Measurements from ENCODE around the gene BCAS3. TPM values are rescaled to one million over a fixed set of nuclear protein-coding genes. Genes with fewer than 3 reads are reported as not detected.

BCAS3 gene
- total RNA-seq, 4 donors from 2014 or later, result 20.7 to 76.3 (median 39.8) TPM

DNA sequence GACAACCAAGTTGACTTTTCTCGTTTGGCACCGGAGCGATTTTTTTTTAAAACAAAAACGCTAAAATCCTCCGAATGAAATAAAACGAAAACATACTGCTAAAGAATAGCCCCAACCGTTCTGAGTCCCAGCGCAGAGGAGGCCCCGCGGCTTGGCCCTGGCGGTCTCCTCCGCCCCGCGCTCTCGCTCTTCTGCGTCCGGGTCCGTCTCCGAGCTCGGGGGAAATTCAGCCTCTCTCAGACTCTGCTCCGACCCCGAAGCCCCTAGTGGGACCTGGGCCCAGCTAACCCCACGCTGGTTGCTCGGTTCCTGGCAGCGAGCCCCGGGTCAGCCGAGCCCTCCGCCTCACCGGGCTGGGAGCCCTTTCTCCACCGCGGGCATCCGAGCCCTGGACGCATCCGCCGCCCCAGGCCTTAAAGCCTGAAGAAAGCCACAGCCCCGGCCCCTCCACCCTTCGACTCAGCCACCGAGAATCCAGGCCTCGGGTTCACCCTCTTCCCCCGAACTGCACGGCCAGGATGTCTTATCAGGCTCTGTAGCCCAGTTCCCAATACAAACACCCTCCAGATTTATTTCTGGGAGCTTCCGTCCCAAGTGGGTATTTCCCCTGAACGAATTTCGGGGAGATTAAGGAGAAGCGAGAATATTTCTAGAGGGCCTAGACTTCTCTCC is 723.2 kb downstream of the BCAS3 start:
- no peak for DNase-seq
- no peak for TF ChIP-seq POLR2A (IDR thresholded peaks at IDR 0.05)
- TF ChIP-seq, protein P1, sequence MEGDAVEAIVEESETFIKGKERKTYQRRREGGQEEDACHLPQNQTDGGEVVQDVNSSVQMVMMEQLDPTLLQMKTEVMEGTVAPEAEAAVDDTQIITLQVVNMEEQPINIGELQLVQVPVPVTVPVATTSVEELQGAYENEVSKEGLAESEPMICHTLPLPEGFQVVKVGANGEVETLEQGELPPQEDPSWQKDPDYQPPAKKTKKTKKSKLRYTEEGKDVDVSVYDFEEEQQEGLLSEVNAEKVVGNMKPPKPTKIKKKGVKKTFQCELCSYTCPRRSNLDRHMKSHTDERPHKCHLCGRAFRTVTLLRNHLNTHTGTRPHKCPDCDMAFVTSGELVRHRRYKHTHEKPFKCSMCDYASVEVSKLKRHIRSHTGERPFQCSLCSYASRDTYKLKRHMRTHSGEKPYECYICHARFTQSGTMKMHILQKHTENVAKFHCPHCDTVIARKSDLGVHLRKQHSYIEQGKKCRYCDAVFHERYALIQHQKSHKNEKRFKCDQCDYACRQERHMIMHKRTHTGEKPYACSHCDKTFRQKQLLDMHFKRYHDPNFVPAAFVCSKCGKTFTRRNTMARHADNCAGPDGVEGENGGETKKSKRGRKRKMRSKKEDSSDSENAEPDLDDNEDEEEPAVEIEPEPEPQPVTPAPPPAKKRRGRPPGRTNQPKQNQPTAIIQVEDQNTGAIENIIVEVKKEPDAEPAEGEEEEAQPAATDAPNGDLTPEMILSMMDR (IDR thresholded peaks at IDR 0.05), result no peak
- no peak for TF ChIP-seq EP300 (IDR thresholded peaks at IDR 0.05; ENCODE audit: low read depth)
- TF ChIP-seq POLR2AphosphoS5 (IDR thresholded peaks at IDR 0.05), result no peak
- H3K27me3 ChIP-seq, result peaks cover 96% of the 10 kb centered on the region
- 8% methylated on average over 45 of the region's 45 CpGs; no CpG with 5 or more reads in 1 of the 2 donors for WGBS, 2 donors (ENCODE audit: low coverage in 1 of 2)
- H3K36me3 ChIP-seq, result no peaks in the 10 kb centered on the region
- peaks cover 18 to 63% (median 52%) of the 10 kb centered on the region in 4 donors for H3K4me1 ChIP-seq
- peak overlapping the region; percentile 20 to 51 (median 30) for H3K4me3 ChIP-seq
- in situ Hi-C loops (cut with MboI; ENCODE audit: low pct_ligation_motif_present in 1 of 4, low pct_unique_long_range_greater_than_20kb in 1 of 4, low sequenced_read_pairs in 3 of 4) (loop anchor here in 1 of 4 donors (25.0 kb wide), 1 partner anchor 436 kb away; no protein-coding TSS in a partner anchor), intact Hi-C loops (cut with DNase I; ENCODE audit: low total_unique reads) (no loop called here)
- H3K9me3 ChIP-seq, result no peaks in the 10 kb centered on the region
- peak overlapping the region; percentile 41 to 64 (median 56) for H3K27ac ChIP-seq

DNA sequence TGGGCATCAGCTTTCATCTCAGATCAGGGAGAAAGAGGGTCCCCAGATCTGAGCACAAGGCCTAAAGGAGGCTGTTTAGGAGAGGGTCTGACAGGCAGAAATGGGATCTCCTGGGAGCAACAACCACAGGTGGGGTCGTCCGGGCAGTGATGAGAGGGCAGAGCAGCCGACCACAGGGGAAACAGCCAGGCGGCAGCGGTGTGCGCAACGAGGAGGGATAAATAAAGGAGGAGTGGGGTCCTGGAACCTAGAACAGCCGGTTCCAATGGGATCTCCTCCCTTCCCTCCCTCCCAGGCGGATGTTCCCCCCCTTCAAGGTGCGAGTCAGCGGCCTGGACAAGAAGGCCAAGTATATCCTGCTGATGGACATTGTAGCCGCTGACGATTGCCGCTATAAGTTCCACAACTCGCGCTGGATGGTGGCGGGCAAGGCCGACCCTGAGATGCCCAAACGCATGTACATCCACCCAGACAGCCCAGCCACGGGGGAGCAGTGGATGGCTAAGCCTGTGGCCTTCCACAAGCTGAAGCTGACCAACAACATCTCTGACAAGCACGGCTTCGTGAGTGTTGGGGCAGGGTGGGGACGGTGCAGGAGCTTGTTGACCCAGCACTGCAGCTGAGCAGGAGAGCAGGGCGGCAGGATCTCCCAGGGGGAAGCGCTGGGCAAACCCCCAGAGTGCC is 723.9 kb downstream of the BCAS3 start:
- Histone ChIP-seq H3K27me3 (peaks cover 96% of the 10 kb centered on the region), H3K4me3 (peak overlapping the region in 3 of 4 donors; percentile 21 to 51 (median 39)), H3K9me3 (no peaks in the 10 kb centered on the region), H3K36me3 (no peaks in the 10 kb centered on the region), H3K27ac (peak overlapping the region; percentile 41 to 64 (median 56)), H3K4me1 (peaks cover 18 to 58% (median 47%) of the 10 kb centered on the region in 4 donors)
- intact Hi-C loops (cut with DNase I; ENCODE audit: low total_unique reads), result no loop called here
- WGBS, 2 donors (ENCODE audit: low coverage in 1 of 2), result 20% methylated on average over 25 of the region's 25 CpGs; no CpG with 5 or more reads in 1 of the 2 donors
- TF ChIP-seq POLR2AphosphoS5 (IDR thresholded peaks at IDR 0.05), result no peak
- TF ChIP-seq POLR2A (IDR thresholded peaks at IDR 0.05), result no peak
- TF ChIP-seq, protein P1 (IDR thresholded peaks at IDR 0.05), result no peak
- TF ChIP-seq EP300 (IDR thresholded peaks at IDR 0.05; ENCODE audit: low read depth), result no peak
- in situ Hi-C loops (cut with MboI; ENCODE audit: low pct_ligation_motif_present in 1 of 4, low pct_unique_long_range_greater_than_20kb in 1 of 4, low sequenced_read_pairs in 3 of 4), result loop anchor here in 1 of 4 donors (25.0 kb wide), 1 partner anchor 436 kb away; no protein-coding TSS in a partner anchor
- no peak for DNase-seq

DNA sequence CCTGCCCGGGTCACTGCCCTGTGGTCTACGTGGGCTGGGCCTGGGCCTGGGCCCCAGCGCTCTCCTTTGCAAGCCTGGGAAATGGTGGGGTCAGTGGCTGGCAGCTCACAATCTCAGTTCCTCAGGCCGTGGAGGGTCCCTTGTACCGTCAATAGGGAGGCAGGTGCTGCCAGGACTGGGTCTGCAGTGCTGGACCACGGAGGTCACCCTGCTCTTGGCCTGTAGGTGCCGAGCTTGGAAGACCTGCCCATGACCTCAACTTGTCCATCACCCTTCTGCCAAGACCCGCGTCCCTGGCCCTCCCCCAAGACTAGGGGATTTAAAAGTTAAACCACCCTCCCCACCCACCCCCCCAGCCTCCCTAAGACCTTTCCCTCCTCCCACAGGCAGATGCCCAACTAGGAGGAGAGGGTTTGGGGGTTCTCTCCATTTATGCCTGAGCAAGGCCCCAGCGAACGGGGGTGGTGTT is 724.5 kb downstream of the BCAS3 start:
- peak overlapping the region in 3 of 4 donors; percentile 50 to 64 (median 62) for H3K27ac ChIP-seq
- peaks cover 18 to 53% (median 42%) of the 10 kb centered on the region in 4 donors for H3K4me1 ChIP-seq
- H3K36me3 ChIP-seq, result no peaks in the 10 kb centered on the region
- no peaks in the 10 kb centered on the region for H3K9me3 ChIP-seq
- WGBS, 2 donors (ENCODE audit: low coverage in 1 of 2), result 16% methylated on average over 9 of the region's 11 CpGs; no CpG with 5 or more reads in 1 of the 2 donors
- TF ChIP-seq POLR2A (IDR thresholded peaks at IDR 0.05) (no peak), POLR2AphosphoS5 (IDR thresholded peaks at IDR 0.05) (no peak), EP300 (IDR thresholded peaks at IDR 0.05; ENCODE audit: low read depth) (no peak)
- TF ChIP-seq, protein P1 (IDR thresholded peaks at IDR 0.05), result no peak
- in situ Hi-C loops (cut with MboI; ENCODE audit: low pct_ligation_motif_present in 1 of 4, low pct_unique_long_range_greater_than_20kb in 1 of 4, low sequenced_read_pairs in 3 of 4) (loop anchor here in 1 of 4 donors (25.0 kb wide), 1 partner anchor 435 kb away; no protein-coding TSS in a partner anchor), intact Hi-C loops (cut with DNase I; ENCODE audit: low total_unique reads) (no loop called here)
- DNase-seq, result no peak
- H3K4me3 ChIP-seq, result peak overlapping the region in 3 of 4 donors; percentile 5 to 51 (median 39)
- H3K27me3 ChIP-seq, result peaks cover 96% of the 10 kb centered on the region

Measured in transverse colon (tissue), 4 donors.